DMS 273 treated with DMSO at 0.1 percent for 48 hours (cell line): ENCODE data around the gene ATF6.
"Not testable (repeated sequence)": the region's sequence is repeated elsewhere in the genome, so short reads cannot be mapped to it uniquely, and the experiment has no call there.

Source experiments
- DNase-seq: peaks from one replicate; lab custom pipeline; 2025; lab: John Stamatoyannopoulos, UW

Gene ATF6

GRCh38 chr1:161832299-161832907, 66.3 kb downstream of the ATF6 start:
- DNase-seq: not testable (repeated sequence)

DNA sequence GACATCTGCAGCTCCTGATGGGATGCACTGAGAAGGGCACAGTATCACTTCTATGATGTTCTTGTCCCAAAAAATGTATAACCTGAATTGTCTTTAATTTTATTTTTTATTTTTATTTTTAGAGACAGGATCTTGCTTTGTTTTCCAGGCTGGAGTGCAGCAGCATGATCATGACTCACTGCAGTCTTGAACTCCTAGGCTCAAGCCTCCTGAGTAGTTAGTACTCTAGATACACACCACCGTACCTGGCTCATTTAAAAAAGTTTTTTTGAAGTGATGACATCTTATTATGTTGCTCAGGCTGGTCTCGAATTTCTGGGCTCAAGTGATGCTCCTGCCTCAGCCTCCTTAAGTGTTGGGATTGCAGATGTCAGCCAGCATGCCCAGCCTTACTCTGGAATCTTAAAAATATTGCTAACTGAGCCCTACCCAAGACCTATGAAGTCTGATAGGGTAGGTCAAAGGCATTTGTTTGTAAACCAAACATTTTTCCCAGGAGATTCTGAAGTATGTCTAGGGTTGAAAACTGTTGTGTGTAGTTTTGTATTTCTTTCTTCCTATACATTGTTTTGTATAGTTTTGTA, 68.9 kb downstream of the ATF6 start:
- DNase-seq: no peak

- DNase-seq: no peak
These were observed 69.9 kb downstream of the ATF6 start for GRCh38 chr1:161836018-161836417.

GRCh38 chr1:161838362-161838761, 72.2 kb downstream of the ATF6 start:
- no peak for DNase-seq

- DNase-seq: no peak
These were observed 72.8 kb downstream of the ATF6 start for GRCh38 chr1:161838885-161839284.

- no peak for DNase-seq
These were observed 73.5 kb downstream of the ATF6 start for GRCh38 chr1:161839591-161839990.

DNA sequence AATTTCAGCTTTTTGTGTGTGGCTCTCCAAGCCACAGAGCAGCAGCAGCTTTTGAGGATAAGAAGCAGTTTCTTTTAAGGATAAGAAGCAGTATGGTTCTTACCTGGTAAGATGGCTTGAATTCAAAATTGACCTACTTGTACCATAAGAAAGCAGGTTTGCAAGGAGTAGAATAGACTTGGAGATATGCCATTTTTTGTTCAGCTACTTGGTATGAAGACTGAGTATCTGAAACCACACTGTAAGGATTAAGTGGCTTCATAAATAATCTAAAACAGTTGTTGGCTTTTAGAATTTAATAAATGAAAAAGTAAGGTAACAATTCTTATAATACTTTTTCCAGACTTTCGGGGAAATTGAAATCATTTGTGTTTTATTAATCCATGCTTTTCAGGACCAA, 74.2 kb downstream of the ATF6 start:
- no peak for DNase-seq

DNA sequence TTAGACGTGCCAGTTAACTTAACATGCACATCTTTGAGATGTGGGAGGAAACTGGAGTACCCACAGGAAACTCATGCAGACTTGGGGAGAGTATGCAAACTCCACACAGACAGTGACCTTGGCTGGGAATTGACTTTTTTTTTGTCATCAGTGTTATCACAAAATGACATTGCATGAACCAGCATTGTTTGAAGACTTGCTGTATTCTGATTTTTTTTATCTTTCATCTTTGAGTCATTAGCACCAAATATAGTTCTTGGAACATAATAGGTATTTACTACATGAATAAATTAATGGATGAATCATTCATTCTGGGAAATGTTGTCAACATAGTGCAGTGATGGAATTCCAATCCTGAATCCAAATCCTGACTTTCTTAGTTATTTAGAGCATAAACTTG, 77.0 kb downstream of the ATF6 start:
- no peak for DNase-seq

GRCh38 chr1:161844696-161845095, 78.6 kb downstream of the ATF6 start:
- DNase-seq: no peak

GRCh38 chr1:161848676-161849075, 82.6 kb downstream of the ATF6 start:
- DNase-seq: no peak

DNA sequence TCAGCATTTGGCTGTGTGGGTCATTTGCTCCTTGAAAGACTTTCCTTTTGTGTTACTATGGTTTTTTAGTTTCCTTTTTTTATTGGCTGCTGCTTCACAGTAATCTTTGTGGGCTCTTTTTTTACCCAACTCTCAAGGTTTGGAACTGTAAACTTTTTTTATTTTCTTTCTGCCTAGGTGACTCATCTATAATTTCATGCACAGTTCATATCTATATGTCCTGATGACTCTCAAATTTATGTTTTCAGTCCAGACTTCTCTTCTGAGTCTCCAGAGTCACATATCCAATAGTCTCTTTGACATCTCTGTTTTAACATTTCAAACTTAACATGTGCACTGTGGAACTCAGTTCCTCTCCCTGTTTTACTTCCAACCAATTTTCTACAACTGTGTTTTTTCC, 83.4 kb downstream of the ATF6 start:
- DNase-seq: no peak

DNA sequence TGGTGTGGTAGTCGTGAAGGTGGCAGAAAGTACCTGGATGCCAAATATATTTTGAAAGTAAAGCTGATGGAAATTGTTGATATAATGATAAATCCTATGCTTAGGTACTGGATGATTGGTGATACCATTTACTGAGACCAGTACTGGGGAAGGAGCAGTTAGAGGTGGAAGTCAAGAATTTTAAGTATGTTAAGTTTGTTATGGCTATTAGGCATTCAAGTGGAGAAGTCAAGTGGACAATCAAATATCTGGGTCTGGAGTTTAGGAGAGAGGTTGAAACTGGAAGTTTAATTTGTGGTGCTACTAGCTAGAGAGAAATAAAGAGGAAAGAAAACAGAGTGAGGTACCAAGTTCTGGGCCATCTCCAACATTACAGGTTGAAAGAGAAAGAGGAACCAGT, 89.1 kb downstream of the ATF6 start:
- no peak for DNase-seq

GRCh38 chr1:161858271-161858670, 92.2 kb downstream of the ATF6 start:
- DNase-seq: no peak

DNA sequence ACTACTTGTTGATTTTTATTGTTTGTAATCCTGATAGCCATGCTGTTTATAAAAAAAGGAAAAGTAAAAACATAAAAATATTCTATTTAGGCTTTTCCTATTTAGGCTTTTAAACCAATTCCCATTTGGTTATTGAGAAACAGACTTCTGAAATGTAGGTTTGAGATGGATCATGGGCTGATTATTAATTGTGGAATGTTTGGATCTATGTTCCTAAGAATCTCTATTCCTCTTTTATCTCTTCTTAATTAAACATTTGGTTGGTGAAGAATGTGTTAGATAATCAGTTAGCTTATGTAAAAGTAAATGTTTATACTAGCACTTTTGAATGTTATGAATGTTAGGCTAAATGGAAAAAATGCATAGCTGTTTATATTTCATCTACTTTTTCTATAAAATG, 97.4 kb downstream of the ATF6 start:
- DNase-seq: no peak

DNA sequence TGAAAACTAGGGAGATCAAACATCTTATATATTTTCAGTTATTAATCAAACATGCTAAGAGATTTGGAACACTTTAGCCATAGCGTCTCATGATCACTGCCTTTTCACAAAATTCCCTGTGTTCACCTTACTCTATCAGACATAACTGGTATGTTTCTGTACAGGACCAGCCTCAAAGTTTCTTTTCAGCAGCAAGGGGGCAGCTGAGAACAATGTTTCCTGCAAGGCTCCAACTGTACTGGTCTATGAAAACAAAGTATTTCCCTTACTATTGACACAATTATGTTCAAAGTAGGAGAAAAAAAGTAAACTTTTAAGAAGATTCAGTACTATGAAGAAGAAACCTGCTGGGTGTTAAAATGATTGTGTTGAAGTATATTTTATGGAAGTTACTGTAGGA, 98.5 kb downstream of the ATF6 start:
- no peak for DNase-seq

DNA sequence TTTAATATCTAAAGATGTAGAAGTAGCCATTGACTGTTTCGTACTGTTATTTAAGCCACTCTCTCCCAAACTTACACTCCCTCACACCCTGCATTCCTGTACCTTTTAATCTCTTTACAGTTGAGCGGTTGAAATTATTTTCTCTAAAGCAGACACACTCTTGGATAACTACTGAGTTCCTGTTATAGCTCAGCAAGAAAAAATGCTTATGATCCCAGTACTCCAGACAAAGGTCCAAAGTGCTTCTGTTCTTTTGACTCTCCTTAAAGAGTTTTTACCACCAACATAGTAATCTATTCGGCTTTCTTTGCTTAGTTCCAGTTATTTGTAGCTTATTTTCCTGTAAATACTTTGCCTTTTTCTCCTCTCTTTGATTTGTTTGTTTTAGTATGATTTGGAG, 100.1 kb downstream of the ATF6 start:
- no peak for DNase-seq

DNA sequence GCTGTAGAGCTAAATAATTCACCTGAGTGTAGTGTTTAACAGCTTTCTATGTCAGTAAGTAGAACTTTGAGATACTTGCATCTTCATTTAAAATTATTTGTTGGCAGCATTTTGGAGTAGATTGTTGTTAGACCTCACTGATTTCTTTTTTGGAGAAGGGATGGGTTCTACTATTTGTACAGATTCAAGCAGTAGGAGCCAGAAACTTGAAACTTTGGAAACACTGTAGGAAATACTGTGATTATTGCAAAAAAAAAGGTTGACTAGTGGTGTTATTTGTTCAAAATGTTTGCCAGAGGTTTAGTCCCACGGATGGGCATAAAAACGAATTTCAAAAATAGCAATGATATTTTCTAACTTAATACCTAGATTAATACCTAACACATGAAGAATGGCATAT, 102.7 kb downstream of the ATF6 start:
- no peak for DNase-seq

DNA sequence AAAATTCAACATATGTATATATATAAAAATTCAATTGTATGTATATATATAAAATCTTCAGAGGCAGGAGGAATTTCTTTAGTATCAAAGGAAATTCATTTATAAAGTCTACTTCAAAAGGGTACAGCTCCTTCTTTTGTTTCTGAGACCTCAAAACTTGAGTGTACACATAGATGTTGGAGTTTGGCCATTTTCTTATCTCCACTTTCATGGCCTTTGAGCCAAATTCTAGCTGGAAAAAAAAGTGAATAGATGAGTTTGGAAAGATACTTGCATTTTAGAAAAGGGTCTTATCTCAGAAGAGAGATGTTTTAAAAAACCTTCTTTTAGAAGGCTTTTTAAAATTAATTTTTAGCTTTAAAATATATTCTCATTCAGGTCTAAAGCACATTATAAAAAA, 103.2 kb downstream of the ATF6 start:
- DNase-seq: no peak

GRCh38 chr1:161872506-161872905, 106.4 kb downstream of the ATF6 start:
- no peak for DNase-seq

DNA sequence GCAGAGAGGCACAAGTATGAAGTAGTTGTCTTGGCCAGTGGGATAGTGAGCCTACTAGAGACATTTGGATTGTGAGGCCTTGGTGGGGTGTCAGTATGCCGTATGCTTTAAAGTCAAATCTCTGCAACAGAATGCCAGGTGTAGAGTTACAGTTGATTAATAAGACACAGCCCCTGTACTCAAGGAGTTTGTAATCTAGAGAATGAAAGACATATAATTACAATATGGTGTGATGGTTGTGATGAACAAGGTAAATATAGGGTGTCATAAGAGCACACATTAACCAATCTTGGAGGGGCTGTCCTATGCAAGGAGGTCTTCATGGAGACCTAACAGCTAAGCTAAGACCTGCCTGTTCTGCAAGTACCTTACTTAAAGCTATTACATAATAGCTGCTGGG, 113.1 kb downstream of the ATF6 start:
- no peak for DNase-seq

DNA sequence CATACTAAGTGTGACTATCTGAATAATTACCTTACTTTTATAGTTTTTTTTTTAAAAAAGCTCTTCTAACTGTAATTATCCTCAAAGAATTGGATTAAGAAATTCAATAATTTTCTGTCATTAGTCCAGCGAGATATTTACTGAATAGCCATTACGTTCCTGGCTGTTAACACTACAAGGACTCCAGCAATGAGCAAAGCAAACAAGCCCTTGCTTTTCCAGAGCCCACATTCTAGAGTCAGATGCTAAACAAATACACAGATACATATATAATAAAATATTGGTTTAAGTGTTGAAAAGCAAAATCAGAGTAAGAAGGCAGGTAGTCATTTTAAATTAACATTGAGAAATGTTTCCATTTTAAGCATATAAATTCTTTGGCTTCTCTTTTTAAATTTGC, 118.4 kb downstream of the ATF6 start:
- no peak for DNase-seq

DNA sequence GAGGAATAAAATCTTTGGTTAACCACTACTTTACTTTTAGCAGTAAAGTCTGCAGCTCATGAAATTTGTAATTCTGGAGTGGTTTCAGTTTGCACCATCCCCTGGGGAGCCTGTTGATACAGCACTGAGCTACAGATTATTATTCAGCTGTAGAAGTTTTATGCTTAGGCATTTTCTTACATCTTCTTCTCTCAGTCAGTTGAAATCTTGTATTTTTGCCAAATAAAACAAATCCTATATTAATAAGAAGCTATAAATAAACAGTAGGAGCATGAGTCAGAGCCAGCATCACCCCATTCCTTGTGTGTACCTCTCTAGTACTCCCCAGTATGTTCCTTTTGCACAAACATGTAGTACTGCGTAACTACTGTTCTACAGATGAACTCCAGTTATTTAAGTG, 118.9 kb downstream of the ATF6 start:
- DNase-seq: no peak

DNA sequence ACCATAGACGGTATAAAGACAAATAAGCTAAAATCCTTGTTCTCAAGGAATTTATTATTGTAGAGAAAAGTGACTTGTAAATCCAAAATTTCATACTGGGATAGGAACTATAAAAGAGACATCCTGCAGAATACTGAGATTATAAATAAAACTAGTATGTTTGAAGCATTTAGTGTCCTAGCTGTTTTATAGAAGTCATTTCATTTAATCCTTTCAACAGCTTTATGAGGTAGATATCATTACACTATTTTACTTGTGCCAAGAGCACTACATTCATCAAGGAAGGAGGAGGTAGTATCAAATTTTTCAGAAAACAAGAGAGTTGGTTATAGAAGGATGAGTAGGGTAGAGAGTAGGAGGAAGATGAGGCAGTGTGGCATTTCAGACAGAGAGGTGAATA, 119.6 kb downstream of the ATF6 start:
- no peak for DNase-seq

GRCh38 chr1:161886589-161886988, 120.5 kb downstream of the ATF6 start:
- DNase-seq: no peak
